Measurements from ENCODE around the gene NCOR1. TPM values are rescaled to one million over a fixed set of nuclear protein-coding genes. Genes with fewer than 3 reads are reported as not detected.

Gene NCOR1
- 44.9 and 45.3 TPM in 2 replicates for polyA plus RNA-seq (2013)

GRCh38 chr17:16215273-16215964 lies at the start of gene NCOR1:
Gene NCOR1, minus strand, starts transcription at chr17:16215534. Its CDS starts 20,965 bp downstream, at chr17:16194569.
- peak within 1 kb of the TSS; percentile 96 for H4K12ac ChIP-seq (ENCODE audit: low read depth, low read length)
- peak within 1 kb of the TSS; percentile 97 for H3K4me3 ChIP-seq (ENCODE audit: low read depth, low read length)
- DNase-seq = peak; percentile 94 to 95
- H3K4me2 ChIP-seq (ENCODE audit: low read length) = peak within 1 kb of the TSS; percentile 94
- peaks cover 23% of the 10 kb centered on the region for H3K79me2 ChIP-seq (ENCODE audit: control insufficient read depth, insufficient read depth, low read length, poor library complexity)
- peak within 1 kb of the TSS; percentile 95 for H4K91ac ChIP-seq (ENCODE audit: low read depth, low read length)
- peak within 1 kb of the TSS; percentile 99 for H3K18ac ChIP-seq (ENCODE audit: low read length)
- H2BK5ac ChIP-seq (ENCODE audit: low read depth, low read length, poor library complexity) = peak within 1 kb of the TSS; percentile 97
- peak within 1 kb of the TSS; percentile 98 for H3K4ac ChIP-seq (ENCODE audit: low read depth, low read length)
- peak within 1 kb of the TSS; percentile 96 for H3K9ac ChIP-seq (ENCODE audit: low read length)
- H4K8ac ChIP-seq (ENCODE audit: low read depth, low read length) = peak within 1 kb of the TSS; percentile 99
- H2BK12ac ChIP-seq (ENCODE audit: low read length) = no peak within 1 kb of the TSS
- no peaks in the 10 kb centered on the region for H3K27me3 ChIP-seq (ENCODE audit: insufficient read depth, low read length)
- no CpG with 5 or more reads among the region's 82 CpGs for WGBS (ENCODE audit: extremely low coverage, insufficient coverage, insufficient read length)
- H3K23ac ChIP-seq (ENCODE audit: low read length) = no peak within 1 kb of the TSS
- peak within 1 kb of the TSS; percentile 99 for H3K14ac ChIP-seq (ENCODE audit: low read length)
- H3K9me3 ChIP-seq (ENCODE audit: insufficient read depth, low read depth, low read length) = no peaks in the 10 kb centered on the region
- H3K27ac ChIP-seq (ENCODE audit: low read depth, low read length) = peak within 1 kb of the TSS; percentile 95
- H2AK5ac ChIP-seq (ENCODE audit: low read length) = peak within 1 kb of the TSS; percentile 42
- peaks cover 15% of the 10 kb centered on the region for H3K79me1 ChIP-seq (ENCODE audit: low read length)
- H3K4me1 ChIP-seq (ENCODE audit: control insufficient read depth in 1 of 2, insufficient read depth in 2 of 2, low read length in 2 of 2) = peaks cover 4% of the 10 kb centered on the region in 2 experiments
- H2AFZ ChIP-seq (ENCODE audit: insufficient read depth, low read length, poor library complexity) = peak within 1 kb of the TSS; percentile 91
- H3K36me3 ChIP-seq (ENCODE audit: control insufficient read depth in 1 of 2, insufficient read depth in 2 of 2, low read length in 2 of 2) = no peaks in the 10 kb centered on the region
- H2BK120ac ChIP-seq (ENCODE audit: insufficient read depth, low read length, poor library complexity) = peak within 1 kb of the TSS; percentile 67

GRCh38 chr17:16262201-16262600 lies 46.9 kb upstream of the NCOR1 start:
- Histone ChIP-seq H2AFZ (ENCODE audit: insufficient read depth, low read length, poor library complexity) (no peak overlapping the region), H2BK120ac (ENCODE audit: insufficient read depth, low read length, poor library complexity) (no peak overlapping the region), H3K4me1 (ENCODE audit: control insufficient read depth in 1 of 2, insufficient read depth in 2 of 2, low read length in 2 of 2) (no peaks in the 10 kb centered on the region), H3K9ac (ENCODE audit: low read length) (no peak overlapping the region), H4K91ac (ENCODE audit: low read depth, low read length) (no peak overlapping the region), H2BK5ac (ENCODE audit: low read depth, low read length, poor library complexity) (no peak overlapping the region), H3K14ac (ENCODE audit: low read length) (no peak overlapping the region), H3K27ac (ENCODE audit: low read depth, low read length) (no peak overlapping the region), H3K4me3 (ENCODE audit: low read depth, low read length) (no peak overlapping the region), H2BK12ac (ENCODE audit: low read length) (no peak overlapping the region), H3K79me2 (ENCODE audit: control insufficient read depth, insufficient read depth, low read length, poor library complexity) (no peaks in the 10 kb centered on the region), H4K12ac (ENCODE audit: low read depth, low read length) (no peak overlapping the region), H3K18ac (ENCODE audit: low read length) (no peak overlapping the region), H3K9me3 (ENCODE audit: insufficient read depth, low read depth, low read length) (no peaks in the 10 kb centered on the region), H3K23ac (ENCODE audit: low read length) (no peak overlapping the region), H3K4ac (ENCODE audit: low read depth, low read length) (no peak overlapping the region), H3K4me2 (ENCODE audit: low read length) (no peak overlapping the region), H3K79me1 (ENCODE audit: low read length) (no peaks in the 10 kb centered on the region), H2AK5ac (ENCODE audit: low read length) (no peak overlapping the region), H4K8ac (ENCODE audit: low read depth, low read length) (no peak overlapping the region), H3K36me3 (ENCODE audit: control insufficient read depth in 1 of 2, insufficient read depth in 2 of 2, low read length in 2 of 2) (no peaks in the 10 kb centered on the region), H3K27me3 (ENCODE audit: insufficient read depth, low read length) (no peaks in the 10 kb centered on the region)
- WGBS (ENCODE audit: extremely low coverage, insufficient coverage, insufficient read length) = no CpG with 5 or more reads among the region's 4 CpGs
- DNase-seq = no peak

GRCh38 chr17:16261049-16261448 lies 45.7 kb upstream of the NCOR1 start:
- Histone ChIP-seq H4K8ac (ENCODE audit: low read depth, low read length) (no peak overlapping the region), H3K27ac (ENCODE audit: low read depth, low read length) (no peak overlapping the region), H3K14ac (ENCODE audit: low read length) (no peak overlapping the region), H4K91ac (ENCODE audit: low read depth, low read length) (no peak overlapping the region), H3K4me2 (ENCODE audit: low read length) (no peak overlapping the region), H2BK120ac (ENCODE audit: insufficient read depth, low read length, poor library complexity) (no peak overlapping the region), H3K36me3 (ENCODE audit: control insufficient read depth in 1 of 2, insufficient read depth in 2 of 2, low read length in 2 of 2) (no peaks in the 10 kb centered on the region), H2AK5ac (ENCODE audit: low read length) (no peak overlapping the region), H3K9ac (ENCODE audit: low read length) (no peak overlapping the region), H3K4me1 (ENCODE audit: control insufficient read depth in 1 of 2, insufficient read depth in 2 of 2, low read length in 2 of 2) (no peaks in the 10 kb centered on the region), H4K12ac (ENCODE audit: low read depth, low read length) (no peak overlapping the region), H3K4ac (ENCODE audit: low read depth, low read length) (no peak overlapping the region), H2BK5ac (ENCODE audit: low read depth, low read length, poor library complexity) (no peak overlapping the region), H3K79me2 (ENCODE audit: control insufficient read depth, insufficient read depth, low read length, poor library complexity) (no peaks in the 10 kb centered on the region), H3K9me3 (ENCODE audit: insufficient read depth, low read depth, low read length) (no peaks in the 10 kb centered on the region), H3K4me3 (ENCODE audit: low read depth, low read length) (no peak overlapping the region), H2AFZ (ENCODE audit: insufficient read depth, low read length, poor library complexity) (no peak overlapping the region), H3K23ac (ENCODE audit: low read length) (no peak overlapping the region), H2BK12ac (ENCODE audit: low read length) (no peak overlapping the region), H3K27me3 (ENCODE audit: insufficient read depth, low read length) (no peaks in the 10 kb centered on the region), H3K79me1 (ENCODE audit: low read length) (no peaks in the 10 kb centered on the region), H3K18ac (ENCODE audit: low read length) (no peak overlapping the region)
- DNase-seq = no peak
- no CpG with 5 or more reads among the region's 3 CpGs for WGBS (ENCODE audit: extremely low coverage, insufficient coverage, insufficient read length)

GRCh38 chr17:16259926-16260325 lies 44.6 kb upstream of the NCOR1 start:
- Histone ChIP-seq H3K27me3 (ENCODE audit: insufficient read depth, low read length) (no peaks in the 10 kb centered on the region), H2BK120ac (ENCODE audit: insufficient read depth, low read length, poor library complexity) (no peak overlapping the region), H3K4ac (ENCODE audit: low read depth, low read length) (no peak overlapping the region), H3K79me2 (ENCODE audit: control insufficient read depth, insufficient read depth, low read length, poor library complexity) (no peaks in the 10 kb centered on the region), H3K9me3 (ENCODE audit: insufficient read depth, low read depth, low read length) (no peaks in the 10 kb centered on the region), H2AK5ac (ENCODE audit: low read length) (no peak overlapping the region), H2BK12ac (ENCODE audit: low read length) (no peak overlapping the region), H3K27ac (ENCODE audit: low read depth, low read length) (no peak overlapping the region), H3K4me1 (ENCODE audit: control insufficient read depth in 1 of 2, insufficient read depth in 2 of 2, low read length in 2 of 2) (no peaks in the 10 kb centered on the region), H3K36me3 (ENCODE audit: control insufficient read depth in 1 of 2, insufficient read depth in 2 of 2, low read length in 2 of 2) (no peaks in the 10 kb centered on the region), H2BK5ac (ENCODE audit: low read depth, low read length, poor library complexity) (no peak overlapping the region), H3K79me1 (ENCODE audit: low read length) (no peaks in the 10 kb centered on the region), H4K8ac (ENCODE audit: low read depth, low read length) (no peak overlapping the region), H4K12ac (ENCODE audit: low read depth, low read length) (no peak overlapping the region), H3K4me3 (ENCODE audit: low read depth, low read length) (no peak overlapping the region), H4K91ac (ENCODE audit: low read depth, low read length) (no peak overlapping the region), H3K9ac (ENCODE audit: low read length) (no peak overlapping the region), H3K18ac (ENCODE audit: low read length) (no peak overlapping the region), H2AFZ (ENCODE audit: insufficient read depth, low read length, poor library complexity) (no peak overlapping the region), H3K4me2 (ENCODE audit: low read length) (no peak overlapping the region), H3K14ac (ENCODE audit: low read length) (no peak overlapping the region), H3K23ac (ENCODE audit: low read length) (no peak overlapping the region)
- no peak for DNase-seq
- no CpG with 5 or more reads among the region's 6 CpGs for WGBS (ENCODE audit: extremely low coverage, insufficient coverage, insufficient read length)
